K562 (cell line): Measurements from ENCODE around the gene SLC25A21. TPM values are rescaled to one million over a fixed set of nuclear protein-coding genes. Genes with fewer than 3 reads are reported as not detected.

Experiments used
- CBX1 ChIP-seq: sonication (generic); IDR thresholded peaks from 2 replicates; pipeline ENCODE4 v1.6.1; 2016; ENCODE audit warnings: antibody characterized with exemption, low read depth, mild to moderate bottlenecking
- E4F1 ChIP-seq: fragments of 250-450 bp; sonication (Bioruptor Pico); IDR thresholded peaks from 2 replicates; pipeline ENCODE4 v1.5.0; 2021; ENCODE audit warnings: mild to moderate bottlenecking, borderline replicate concordance
- MCM7 ChIP-seq, 2 experiments: fragments of 450-650 bp; IDR thresholded peaks; 2 replicates each; pipeline ENCODE4 v1.6.1; 2016 to 2018
- NR4A1 ChIP-seq, 2 experiments: fragments of 250-450 bp in 1 of 2; fragments of 450-650 bp in 1 of 2; sonication (Bioruptor Pico) in 1 of 2; IDR thresholded peaks; 2 replicates each; pipeline versions ENCODE4 v1.4.0 to v1.6.1; 2016 to 2020; ENCODE audit warnings: mild to moderate bottlenecking in 2 of 2, missing compliant biosample characterization in 1 of 2, missing genetic modification characterization in 1 of 2, moderate library complexity in 1 of 2
- TAF7 ChIP-seq: fragments of 450-650 bp; IDR thresholded peaks from 2 replicates; pipeline ENCODE4 v1.6.1; 2016; ENCODE audit warnings: missing genetic modification characterization, missing compliant biosample characterization
- YY1 ChIP-seq, 3 experiments: IDR thresholded peaks; 2 replicates each; pipeline ENCODE4 v1.6.1; 2011; ENCODE audit warnings: low read length in 2 of 3, mild to moderate bottlenecking in 2 of 3, moderate library complexity in 2 of 3, borderline replicate concordance in 1 of 3, control low read depth in 1 of 3, low read depth in 1 of 3; ENCODE audit not compliant: insufficient read depth in 3 of 3, insufficient replicate concordance in 2 of 3, control insufficient read depth in 1 of 3, insufficient read length in 1 of 3; ENCODE audit errors: extremely low read depth in 1 of 3
- ZNF3 ChIP-seq: fragments of 250-450 bp; sonication (Bioruptor Pico); IDR thresholded peaks from 2 replicates; pipeline ENCODE4 v1.5.0; 2021; ENCODE audit warnings: mild to moderate bottlenecking, moderate library complexity
- polyA plus RNA-seq, 8 experiments: library from polyadenylated mRNA; depleted of rRNA in 4 of 8; stranded (reverse) in 5 of 8; unstranded in 3 of 8; fragments of >200 nt; fragmentation: Nextera tagmentation in 2 of 8; fragmentation: Illumina TruSeq in 1 of 8; extraction: Ambion mirVana in 2 of 8; extraction: Trizol in 1 of 8; gene quantifications; 2 replicates each; pipeline versions ENCODE4 v1.2.1 to v1.2.3, GENCODE V29; 2011 to 2014; ENCODE audit warnings: inconsistent platforms in 1 of 8, missing spikeins in 1 of 8
- total RNA-seq, 7 experiments: library from RNA; depleted of rRNA in 6 of 7; stranded (reverse); fragments of >200 nt in 6 of 7; fragmentation: Illumina TruSeq in 2 of 7; extraction: Trizol in 2 of 7; gene quantifications; 2 replicates each; pipeline versions ENCODE4 v1.2.1 to v1.2.3, GENCODE V29; 2011 to 2021; ENCODE audit warnings: low replicate concordance in 1 of 7
- TF ChIP-seq, protein P1 (sequence below): fragments of 250-450 bp; sonication (Bioruptor Pico); IDR thresholded peaks from 2 replicates; pipeline ENCODE4 v1.4.0; 2020; ENCODE audit warnings: mild to moderate bottlenecking, moderate library complexity
- TF ChIP-seq, protein P2 (sequence below): fragments of 250-450 bp; sonication (Bioruptor Pico); IDR thresholded peaks from 2 replicates; pipeline ENCODE4 v1.5.0; 2021
- TF ChIP-seq, protein P3 (sequence below), 2 experiments: fragments of 450-650 bp in 1 of 2; sonication (generic) in 1 of 2; formaldehyde crosslinking in 1 of 2; IDR thresholded peaks; 2 replicates each; pipeline versions ENCODE4 v1.7.1 to v1.9.0; 2016 to 2022; ENCODE audit warnings: inconsistent platforms in 1 of 2, mild to moderate bottlenecking in 1 of 2, missing genetic modification reagents in 1 of 2

SLC25A21 gene
- total and polyA plus RNA-seq, 9 of the 15 experiments (the other 6 are each of a cell fraction or from before 2014, with no cell fraction given): 15.2 to 46.7 (median 28.7) TPM

DNA sequence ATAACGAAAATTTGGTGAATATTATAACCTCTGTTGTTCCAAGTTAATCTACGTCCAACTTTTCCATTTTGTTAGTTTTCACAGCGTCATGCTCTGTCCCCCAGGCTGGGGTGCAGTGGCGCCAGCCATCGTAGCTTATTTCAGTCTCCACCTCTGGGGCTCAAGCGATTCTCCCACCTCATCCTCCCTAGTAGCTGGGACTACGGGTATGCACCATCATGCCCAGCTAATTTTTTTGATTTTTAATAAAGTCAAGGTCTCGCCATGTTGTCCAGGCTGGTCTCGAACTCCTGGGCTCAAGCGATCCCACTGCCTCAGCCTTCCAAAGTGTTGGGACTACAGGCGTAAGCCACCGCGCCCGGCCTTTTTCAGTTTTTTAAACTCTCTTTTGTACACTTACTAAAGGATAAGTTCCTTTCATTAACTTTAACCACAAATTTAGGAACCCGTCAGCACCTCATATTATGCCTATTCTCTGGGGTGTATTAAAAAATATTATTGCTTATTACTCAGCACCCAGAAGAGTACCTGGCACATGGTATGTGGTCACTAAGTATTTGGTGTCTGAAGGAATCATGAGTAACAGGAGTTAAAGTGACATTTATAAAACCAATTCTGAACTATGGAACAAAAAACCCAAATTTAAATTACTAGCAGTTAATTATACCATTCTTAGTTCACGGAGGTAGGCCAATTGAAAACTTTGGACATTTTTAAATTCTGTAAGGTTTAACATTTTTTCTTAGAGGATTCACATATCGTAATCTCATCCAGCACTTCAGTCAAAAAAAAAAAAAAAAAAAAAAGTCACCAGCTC lies 24.4 kb upstream of the SLC25A21 start (continued):
- TF ChIP-seq, protein P1, sequence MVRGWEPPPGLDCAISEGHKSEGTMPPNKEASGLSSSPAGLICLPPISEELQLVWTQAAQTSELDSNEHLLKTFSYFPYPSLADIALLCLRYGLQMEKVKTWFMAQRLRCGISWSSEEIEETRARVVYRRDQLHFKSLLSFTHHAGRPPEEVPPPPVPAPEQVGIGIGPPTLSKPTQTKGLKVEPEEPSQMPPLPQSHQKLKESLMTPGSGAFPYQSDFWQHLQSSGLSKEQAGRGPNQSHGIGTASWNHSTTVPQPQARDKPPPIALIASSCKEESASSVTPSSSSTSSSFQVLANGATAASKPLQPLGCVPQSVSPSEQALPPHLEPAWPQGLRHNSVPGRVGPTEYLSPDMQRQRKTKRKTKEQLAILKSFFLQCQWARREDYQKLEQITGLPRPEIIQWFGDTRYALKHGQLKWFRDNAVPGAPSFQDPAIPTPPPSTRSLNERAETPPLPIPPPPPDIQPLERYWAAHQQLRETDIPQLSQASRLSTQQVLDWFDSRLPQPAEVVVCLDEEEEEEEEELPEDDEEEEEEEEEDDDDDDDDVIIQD (CRISPR knock-in tag): no peak
- TF ChIP-seq NR4A1 (CRISPR knock-in tag; IDR thresholded peaks at IDR 0.05) (no peak), NR4A1 (tag; IDR thresholded peaks at IDR 0.05) (no peak), E4F1 (CRISPR knock-in tag) (no peak), TAF7 (tag) (0 out of 2 replicates have a peak, but pooled peaks have one; percentile 24), CBX1 (no peak), MCM7 (IDR thresholded peaks at IDR 0.05) (no peak), ZNF3 (CRISPR knock-in tag) (no peak), YY1 (IDR thresholded peaks at IDR 0.05; ENCODE audit: borderline replicate concordance in 1 of 3, control insufficient read depth in 1 of 3, extremely low read depth in 1 of 3, insufficient read depth in 3 of 3, insufficient read length in 1 of 3, insufficient replicate concordance in 2 of 3, low read depth in 1 of 3, low read length in 2 of 3) (peak in 1 of 3 experiments; percentile 57)
- TF ChIP-seq, protein P2, sequence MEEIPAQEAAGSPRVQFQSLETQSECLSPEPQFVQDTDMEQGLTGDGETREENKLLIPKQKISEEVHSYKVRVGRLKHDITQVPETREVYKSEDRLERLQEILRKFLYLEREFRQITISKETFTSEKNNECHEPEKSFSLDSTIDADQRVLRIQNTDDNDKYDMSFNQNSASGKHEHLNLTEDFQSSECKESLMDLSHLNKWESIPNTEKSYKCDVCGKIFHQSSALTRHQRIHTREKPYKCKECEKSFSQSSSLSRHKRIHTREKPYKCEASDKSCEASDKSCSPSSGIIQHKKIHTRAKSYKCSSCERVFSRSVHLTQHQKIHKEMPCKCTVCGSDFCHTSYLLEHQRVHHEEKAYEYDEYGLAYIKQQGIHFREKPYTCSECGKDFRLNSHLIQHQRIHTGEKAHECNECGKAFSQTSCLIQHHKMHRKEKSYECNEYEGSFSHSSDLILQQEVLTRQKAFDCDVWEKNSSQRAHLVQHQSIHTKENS: no peak
- TF ChIP-seq, protein P3, sequence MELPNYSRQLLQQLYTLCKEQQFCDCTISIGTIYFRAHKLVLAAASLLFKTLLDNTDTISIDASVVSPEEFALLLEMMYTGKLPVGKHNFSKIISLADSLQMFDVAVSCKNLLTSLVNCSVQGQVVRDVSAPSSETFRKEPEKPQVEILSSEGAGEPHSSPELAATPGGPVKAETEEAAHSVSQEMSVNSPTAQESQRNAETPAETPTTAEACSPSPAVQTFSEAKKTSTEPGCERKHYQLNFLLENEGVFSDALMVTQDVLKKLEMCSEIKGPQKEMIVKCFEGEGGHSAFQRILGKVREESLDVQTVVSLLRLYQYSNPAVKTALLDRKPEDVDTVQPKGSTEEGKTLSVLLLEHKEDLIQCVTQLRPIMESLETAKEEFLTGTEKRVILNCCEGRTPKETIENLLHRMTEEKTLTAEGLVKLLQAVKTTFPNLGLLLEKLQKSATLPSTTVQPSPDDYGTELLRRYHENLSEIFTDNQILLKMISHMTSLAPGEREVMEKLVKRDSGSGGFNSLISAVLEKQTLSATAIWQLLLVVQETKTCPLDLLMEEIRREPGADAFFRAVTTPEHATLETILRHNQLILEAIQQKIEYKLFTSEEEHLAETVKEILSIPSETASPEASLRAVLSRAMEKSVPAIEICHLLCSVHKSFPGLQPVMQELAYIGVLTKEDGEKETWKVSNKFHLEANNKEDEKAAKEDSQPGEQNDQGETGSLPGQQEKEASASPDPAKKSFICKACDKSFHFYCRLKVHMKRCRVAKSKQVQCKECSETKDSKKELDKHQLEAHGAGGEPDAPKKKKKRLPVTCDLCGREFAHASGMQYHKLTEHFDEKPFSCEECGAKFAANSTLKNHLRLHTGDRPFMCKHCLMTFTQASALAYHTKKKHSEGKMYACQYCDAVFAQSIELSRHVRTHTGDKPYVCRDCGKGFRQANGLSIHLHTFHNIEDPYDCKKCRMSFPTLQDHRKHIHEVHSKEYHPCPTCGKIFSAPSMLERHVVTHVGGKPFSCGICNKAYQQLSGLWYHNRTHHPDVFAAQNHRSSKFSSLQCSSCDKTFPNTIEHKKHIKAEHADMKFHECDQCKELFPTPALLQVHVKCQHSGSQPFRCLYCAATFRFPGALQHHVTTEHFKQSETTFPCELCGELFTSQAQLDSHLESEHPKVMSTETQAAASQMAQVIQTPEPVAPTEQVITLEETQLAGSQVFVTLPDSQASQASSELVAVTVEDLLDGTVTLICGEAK (IDR thresholded peaks at IDR 0.05): 0 out of 2 replicates have a peak, but pooled peaks have one; percentile 12
- TF ChIP-seq, protein P3 (CRISPR knock-in tag; IDR thresholded peaks at IDR 0.05): no peak
